ENCODE data around the gene TRIM41.
A peak's percentile ranks its signal among the peaks of the same experiment; 100 is the strongest.
"Not testable (repeated sequence)": the region's sequence is repeated elsewhere in the genome, so short reads cannot be mapped to it uniquely, and the experiment has no call there.

The TRIM41 gene

DNA sequence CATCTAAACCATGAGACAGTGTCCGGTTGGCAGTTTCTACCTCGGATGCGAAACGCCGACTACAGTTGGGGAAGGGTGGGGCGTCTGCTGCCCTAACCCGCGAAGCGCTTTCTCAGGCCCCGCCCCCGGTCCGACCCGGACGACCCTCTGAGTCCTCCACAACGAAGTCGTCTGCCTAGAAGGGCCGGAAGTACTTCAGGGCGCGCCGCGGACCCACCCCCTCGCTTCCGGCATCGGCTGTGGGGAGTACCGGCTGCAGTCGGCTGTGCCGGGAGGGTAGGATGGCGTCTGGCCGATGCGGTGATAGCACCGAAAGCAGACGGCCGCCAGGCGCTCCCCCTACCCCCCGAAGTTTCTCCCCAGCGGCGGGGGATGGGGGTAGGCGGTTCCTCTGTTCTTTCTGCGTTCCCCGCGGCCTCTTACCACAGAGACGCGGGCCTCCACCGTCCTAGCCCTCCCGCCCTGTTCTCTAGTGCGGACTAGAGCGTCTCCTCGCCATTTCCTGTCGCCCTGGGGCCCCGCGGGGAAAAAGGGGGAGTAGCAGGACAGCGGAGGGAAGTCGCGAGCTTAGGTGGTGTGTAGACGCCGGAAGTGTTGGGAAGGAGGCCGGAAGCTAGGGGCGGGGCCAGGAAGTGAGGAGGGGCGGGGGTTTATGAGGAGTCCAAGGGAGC is at the start of gene TRIM41:
TRIM41 (plus strand) TSS at position 224 of the 671 bp plus-strand sequence. CDS start 719 bp downstream, outside the sequence.
- peak; percentile 98 for DNase-seq

DNA sequence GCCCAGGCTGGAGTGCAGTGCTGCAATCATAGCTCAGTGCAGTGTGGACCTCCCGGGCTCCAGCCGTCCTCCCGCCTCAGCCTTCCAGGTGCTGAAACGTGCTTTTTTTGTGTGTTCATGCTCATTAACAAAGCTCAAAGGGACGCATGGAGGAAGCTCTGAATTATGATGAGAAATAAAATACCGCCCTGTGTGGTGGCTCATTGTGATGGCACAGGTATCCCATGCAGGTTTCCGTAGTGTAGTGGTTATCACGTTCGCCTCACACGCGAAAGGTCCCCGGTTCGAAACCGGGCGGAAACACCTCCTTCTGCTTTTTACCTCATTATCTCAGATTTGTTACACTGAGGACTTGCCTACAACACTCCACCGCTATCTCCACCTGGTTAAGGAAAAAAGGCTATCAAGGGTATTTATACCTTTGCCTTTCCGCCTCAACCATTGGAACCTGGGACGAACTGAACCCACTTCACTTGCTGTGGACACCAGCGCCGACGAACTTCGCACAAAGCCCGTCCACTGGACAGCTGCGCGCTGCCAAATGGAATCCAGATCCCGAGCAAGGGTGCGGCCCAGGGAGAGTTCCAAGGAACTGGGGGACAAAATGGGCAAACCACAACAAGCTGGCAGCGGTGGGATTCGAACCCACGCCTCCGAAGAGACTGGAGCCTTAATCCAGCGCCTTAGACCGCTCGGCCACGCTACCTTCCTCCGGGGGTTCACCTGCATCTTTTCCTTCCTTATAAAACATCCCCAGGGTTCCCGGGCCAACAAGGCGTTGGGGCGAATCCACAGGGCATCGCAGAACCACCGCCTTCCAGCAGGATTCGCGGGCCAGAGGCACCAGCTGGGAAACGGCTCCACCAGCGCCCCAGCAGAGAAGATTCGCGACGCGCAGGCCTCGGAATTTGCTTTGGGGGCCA is 49.4 kb upstream of the TRIM41 start:
- DNase-seq = peak; percentile 76

DNA sequence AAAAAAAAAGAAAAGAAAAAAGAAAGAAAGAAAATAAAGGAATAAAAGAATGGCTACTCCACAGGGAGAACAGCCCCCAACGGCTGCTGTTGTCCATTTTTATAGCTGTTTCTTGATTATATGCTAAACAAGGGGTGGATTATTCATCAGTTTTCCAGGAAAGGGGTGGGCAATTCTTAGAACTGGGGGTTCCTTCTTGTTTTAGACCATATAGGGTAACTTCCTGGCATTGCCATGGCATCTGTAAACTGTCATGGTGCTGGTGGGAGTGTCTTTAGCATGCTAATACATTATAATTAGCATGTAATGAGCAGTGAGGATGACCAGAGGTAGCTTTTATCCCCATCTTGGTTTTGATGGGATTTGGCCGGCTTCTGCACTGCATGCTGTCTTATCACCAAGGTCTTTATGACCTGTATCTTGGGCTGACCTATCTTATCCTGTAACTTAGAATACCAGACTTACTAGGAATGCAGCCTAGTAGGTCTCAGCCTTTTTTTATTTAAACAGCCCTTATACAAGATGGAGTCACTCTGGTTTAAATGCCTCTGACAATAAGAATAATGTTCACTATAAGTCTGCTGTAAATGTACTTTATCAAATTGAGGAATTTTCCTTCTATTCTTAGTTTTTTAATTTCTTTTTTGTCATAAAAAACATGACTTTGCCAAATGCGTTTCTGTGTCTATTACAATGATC is 46.7 kb upstream of the TRIM41 start:
- DNase-seq = no peak

DNA sequence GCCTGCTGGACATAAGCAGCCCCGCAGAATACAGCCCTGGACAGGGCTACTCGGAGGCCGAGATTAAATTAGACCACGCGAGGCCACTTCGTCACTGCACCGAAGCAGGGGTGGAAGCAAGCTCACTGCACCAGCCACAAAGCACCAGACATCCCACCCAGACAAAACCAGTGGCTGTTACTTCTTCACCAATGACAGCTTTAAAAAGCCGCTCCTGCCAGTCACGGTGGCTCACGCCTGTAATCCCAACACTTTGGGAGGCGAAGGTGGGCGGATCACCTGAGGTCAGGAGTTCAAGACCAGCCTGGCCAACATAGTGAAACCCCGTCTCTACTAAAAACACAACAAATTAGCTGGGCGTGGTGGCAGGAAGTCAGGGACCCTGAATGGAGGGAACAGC is 45.5 kb upstream of the TRIM41 start:
- not testable (repeated sequence) for DNase-seq

- peak; percentile 72 for DNase-seq
Observed at GRCh38 chr5:181181650-181182565, 41.2 kb upstream of the TRIM41 start.

DNA sequence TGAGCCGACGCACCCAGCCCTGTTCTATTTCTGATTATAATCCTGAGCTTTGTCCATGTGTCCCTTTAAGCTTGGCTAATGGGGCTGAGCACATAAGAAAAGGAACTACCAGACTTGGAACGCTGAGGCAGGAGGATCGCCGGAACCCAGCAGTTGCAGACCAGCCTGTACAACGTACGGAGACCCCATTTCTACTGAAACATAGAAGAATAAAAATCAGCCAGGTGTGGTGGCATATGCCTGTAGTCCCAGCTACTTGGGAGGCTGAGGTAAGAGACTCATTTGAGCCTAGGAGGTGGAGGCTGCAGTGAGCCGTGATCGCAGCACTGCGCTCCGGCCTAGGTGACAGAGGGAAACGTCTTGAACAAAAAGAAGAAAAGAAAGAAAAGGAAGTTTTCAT is 40.4 kb upstream of the TRIM41 start:
- no peak for DNase-seq

DNA sequence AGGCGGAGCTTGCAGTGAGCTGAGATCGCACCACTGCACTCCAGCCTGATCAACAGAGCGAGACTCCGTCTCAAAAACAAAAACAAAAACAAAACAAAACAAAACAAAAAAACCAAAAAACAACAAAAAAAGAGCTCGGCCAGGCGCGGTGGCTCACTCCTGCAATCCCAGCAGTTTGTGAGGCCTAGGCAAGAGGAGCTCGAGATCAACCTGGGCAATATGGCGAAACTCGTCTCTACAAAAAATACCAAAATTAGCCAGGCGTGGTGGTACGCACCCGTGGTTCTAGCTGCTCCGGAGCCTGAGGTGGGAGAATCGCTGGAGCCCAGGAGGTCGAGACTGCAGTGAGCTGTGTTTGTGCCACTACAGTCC is 38.2 kb upstream of the TRIM41 start:
- no peak for DNase-seq

GRCh38 chr5:181185560-181185959 is 37.5 kb upstream of the TRIM41 start:
- DNase-seq = no peak

DNA sequence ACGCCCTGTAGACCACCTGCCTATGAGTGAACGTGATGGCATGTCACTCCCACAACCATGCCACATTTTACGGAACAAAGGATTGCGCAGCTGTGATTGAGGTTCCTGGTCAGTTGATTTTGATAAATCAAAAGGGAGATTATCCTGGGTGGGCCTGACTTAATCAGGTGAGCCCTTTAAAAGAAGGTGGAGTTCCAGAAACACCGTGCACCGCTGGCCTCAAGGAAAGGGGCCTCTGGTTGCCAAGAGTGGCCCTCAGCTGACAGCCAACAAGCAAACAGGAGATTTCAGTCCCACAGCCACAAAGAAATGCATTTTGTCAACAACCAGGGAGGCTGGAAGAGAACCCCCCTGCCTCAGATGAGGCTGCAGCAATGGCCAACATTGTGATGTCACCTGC is 37.1 kb upstream of the TRIM41 start:
- no peak for DNase-seq

DNA sequence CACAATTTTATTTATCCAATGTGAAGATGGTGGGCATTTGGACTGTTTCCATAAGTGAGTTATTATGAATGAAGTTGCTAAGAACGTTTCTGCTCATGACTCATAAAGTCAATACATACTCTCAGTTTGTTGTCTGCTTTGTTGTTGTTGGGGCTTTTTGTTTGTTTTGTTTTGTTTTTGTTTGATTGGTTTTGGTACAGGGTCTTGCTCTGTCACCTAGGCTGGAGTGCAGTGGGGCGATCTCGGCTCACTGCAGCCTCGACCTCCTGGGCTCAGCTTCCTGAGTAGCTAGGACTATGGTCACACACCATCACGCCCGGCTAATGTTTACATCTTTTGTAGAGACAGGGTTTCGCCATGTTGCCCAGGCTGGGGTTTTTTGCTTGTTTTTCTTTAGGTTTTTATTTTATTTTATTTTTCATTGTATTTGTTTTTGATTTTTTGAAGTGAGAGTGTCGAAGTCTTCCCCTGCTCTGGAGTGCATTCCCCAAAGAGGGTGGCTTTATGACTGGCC is 36.0 kb upstream of the TRIM41 start:
- no peak for DNase-seq

DNA sequence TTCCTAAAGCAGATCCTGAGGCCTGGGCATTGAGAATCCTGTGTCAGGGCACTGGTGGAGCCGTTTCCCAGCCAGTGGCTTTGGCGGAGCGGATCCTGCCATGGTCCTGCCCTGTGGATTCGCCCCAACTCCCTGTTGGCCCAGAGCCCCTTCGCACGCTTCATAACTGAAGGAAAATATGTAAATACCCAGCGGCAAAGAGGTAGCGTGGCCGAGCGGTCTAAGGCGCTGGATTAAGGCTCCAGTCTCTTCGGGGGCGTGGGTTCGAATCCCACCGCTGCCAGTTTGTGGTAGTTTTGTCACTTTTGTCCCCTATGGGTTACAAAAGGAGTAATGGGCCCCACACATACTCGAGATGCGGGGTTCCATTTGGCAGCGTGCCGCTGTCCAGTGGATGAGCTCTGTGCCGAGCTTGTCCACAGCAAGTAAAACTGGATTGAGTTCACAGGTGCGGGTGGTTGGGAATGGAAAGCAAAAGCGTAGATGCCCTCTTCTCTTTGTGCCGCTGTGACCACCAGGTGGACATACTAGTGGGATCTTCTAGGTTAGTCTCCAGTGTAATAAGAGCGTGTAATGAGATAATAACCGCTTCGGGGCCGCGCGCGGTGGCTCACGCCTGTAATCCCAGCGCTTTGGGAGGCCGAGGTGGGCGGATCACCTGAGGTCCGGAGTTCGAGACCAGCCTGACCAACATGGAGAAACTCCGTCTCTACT is 35.4 kb upstream of the TRIM41 start:
- peak; percentile 76 for DNase-seq

DNA sequence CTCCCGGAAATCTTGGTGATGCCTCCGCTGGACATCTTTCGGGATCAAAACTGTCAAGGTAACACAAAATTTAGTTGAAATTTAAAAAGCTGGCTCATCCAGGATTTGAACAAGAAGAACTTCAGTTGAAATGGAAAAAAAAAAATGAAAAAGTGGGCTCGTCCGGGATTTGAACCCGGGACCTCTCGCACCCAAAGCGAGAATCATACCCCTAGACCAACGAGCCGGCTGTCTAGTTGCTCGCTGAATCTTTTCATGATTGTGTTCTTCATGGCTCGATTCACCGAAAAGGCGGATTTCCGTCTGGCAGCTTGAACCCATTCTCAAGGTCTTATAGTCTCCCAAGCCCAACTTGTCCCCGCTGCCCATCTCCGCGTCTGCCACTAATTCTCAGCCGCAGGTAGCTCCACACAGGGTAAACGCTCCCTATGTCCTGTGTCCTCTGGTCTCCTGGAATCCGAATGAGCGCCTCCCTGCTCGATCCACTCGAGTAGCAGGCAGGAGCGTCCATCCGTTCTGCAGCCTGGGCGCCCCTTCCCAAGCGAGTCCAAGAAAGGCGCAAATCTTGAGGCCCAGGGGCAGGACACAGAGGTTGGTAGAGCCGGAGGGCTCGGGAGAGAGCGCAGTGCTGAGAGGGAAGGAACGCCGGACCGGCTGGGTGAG is 34.2 kb upstream of the TRIM41 start:
- peak; percentile 84 for DNase-seq

DNA sequence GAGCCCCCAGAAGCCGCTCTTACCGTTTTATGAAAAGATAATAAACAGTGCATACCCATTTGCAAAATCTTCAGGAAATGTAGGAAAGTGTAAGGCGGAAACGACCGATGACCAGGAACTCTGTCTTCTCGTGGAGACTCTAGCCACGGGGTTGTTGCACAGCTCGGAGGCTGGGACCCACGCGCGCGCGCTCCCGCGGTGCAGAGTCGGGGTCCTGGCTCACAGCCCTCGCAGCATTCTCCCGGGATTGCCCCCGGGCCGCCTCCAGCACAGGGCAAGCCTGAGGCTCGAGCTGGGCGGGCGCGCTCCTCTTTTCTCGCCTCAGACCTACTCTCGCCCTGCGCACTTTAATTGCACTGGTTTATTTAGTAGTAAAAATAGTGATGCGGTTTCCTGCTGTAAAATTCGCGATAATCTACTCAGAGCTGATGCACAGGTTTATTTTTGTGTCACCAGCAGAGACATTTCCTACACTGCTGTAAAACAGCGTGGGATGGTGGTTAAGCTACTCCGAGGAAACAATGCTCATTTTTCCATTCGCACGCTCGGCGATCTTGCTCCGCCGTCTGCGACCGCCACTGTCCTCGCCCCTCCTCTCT is 33.6 kb upstream of the TRIM41 start:
- peak; percentile 50 for DNase-seq

DNA sequence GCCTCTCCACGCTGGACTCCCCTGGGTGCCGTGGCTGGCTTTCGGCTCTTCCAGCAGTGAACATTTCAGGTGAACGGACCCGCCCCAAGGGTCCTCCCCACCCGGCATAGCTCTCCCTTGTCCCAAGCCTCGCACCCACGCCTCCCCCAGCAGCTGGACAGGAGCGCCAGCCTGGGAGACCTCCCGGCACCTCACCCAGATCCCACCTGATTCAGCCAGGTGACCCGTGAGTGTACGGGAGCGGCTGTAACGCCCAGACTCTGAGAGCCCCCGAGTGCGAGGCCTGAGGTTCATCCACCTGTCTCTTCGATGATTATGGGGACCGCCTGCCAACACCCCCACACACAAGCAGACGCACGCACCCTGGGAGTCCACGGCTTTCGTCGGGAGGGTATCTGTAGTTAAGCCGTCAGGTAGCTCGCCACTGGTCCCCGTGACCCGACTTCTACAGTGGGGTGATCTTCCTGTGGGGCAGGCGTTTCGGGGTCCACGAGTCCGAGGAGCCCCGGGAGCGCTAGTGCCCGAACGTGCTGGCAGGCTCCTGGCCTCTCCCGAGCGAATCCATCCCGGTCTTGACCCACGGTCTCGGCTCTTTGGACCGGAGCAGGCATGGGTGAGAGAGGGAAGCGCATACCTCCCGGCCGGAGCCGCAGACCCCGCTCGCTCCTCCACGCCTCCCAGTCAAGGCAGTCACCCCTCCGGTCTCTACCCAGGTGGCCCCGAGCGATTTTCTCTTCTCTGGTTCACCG is 32.9 kb upstream of the TRIM41 start:
- DNase-seq = peak; percentile 44

DNA sequence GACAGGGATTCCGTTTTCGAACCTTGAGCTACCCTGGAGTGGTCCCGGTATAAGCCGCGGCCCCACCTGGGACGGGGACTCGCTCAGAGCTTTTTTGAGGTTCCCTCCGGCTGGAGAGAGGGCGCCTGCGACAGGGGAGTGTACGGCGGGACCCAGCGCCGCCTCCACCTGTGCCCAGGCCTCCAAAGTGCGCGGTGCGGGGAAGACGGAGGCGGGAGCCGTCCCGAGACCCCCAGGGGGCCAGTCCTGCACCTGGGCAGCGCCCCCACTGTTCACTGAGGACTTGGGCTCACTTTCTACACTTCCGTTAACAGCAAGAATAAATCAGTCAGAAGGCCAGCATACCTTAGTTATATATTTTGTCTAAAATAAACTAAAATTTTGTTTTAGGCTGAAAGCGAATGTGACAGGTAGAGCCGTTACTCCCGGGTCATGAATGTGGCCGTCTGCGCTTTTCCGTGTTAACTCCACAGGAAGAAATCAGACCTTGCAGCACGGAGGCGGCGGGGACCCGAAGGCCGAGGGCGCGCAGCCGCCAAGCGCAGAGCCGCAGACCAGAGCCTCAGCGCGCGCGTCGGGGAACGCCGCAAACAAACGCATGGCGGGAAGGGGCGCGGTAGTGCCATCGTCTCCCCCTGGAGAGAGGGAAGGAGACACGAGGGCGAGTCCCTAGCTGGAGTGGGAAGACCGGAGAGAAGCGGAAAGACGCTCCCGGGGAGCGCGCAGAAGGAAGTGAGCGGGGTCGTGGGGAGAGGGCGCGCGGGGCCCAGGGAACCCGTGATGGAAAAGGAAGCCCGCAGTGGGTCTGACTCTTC is 32.2 kb upstream of the TRIM41 start:
- peak; percentile 69 for DNase-seq

- DNase-seq = peak; percentile 94
Observed at GRCh38 chr5:181191526-181192336, 31.4 kb upstream of the TRIM41 start.

DNA sequence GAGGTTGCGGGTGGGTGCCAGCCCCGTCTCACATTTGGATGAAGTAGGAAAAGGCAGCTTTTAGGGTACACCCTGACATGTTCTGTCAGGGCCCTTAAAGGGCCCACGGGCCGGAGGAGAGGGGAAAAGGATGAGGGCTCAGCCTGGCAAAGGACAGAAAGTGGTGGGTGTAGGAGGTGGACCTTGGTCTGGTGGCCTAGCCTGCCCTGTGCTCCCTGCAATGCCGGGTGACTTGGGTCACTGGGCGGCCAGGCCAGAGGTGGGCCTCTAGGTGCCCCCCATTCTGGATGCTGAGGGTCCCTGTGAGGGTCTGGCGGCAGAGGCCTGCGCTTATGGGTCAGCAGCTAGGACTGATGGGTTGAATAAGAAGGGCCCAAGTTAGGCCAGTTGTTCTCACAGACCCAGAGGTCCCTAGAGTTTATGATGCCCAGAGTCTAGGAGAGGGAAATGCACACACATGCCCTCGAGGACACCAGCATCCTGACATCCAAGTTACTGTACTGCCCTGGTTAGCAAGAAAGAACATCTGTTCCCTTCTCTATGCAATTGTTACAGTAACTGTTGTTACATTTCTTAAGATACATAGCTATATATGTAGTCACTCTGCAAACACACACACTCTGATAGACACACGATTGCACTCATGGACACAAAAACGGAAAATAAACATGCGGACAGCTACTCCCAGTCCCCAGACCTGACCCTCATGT is 30.6 kb upstream of the TRIM41 start:
- no peak for DNase-seq
